K562 (cell line): ENCODE measurements around the gene TBC1D2. TPM values are rescaled to one million over a fixed set of nuclear protein-coding genes. Genes with fewer than 3 reads are reported as not detected.
A peak's percentile ranks its signal among the peaks of the same experiment; 100 is the strongest.

Source experiments
- ARID1B ChIP-seq: fragments of 450-650 bp; IDR thresholded peaks from 2 replicates; pipeline ENCODE4 v1.6.1; 2016; ENCODE audit warnings: antibody characterized with exemption, mild to moderate bottlenecking, inconsistent platforms
- BACH1 ChIP-seq: fragments of 200-800 bp; sonication (Bioruptor generic); IDR thresholded peaks from 2 replicates; pipeline ENCODE4 v1.6.1; 2016; ENCODE audit warnings: missing genetic modification characterization, missing compliant biosample characterization
- CREB1 ChIP-seq, 2 experiments: sonication (generic) in 1 of 2; formaldehyde crosslinking in 1 of 2; IDR thresholded peaks; 2 replicates each; pipeline versions ENCODE4 v1.6.1 to v1.8.0; 2012 to 2022; ENCODE audit warnings: inconsistent platforms in 1 of 2, mild to moderate bottlenecking in 1 of 2, missing genetic modification reagents in 1 of 2, moderate library complexity in 1 of 2
- CUX1 ChIP-seq: fragments of 200-800 bp; sonication (Bioruptor generic); IDR thresholded peaks from 2 replicates; pipeline ENCODE4 v1.6.1; 2016; ENCODE audit warnings: missing genetic modification characterization, missing compliant biosample characterization
- EGR1 ChIP-seq: fragments of 450-650 bp; conservative IDR thresholded peaks from 2 replicates; pipeline ENCODE4 v1.6.1; 2017; ENCODE audit warnings: mild to moderate bottlenecking
- ERF ChIP-seq: fragments of 450-650 bp; formaldehyde crosslinking; IDR thresholded peaks from 2 replicates; pipeline ENCODE4 v1.4.0; 2020; ENCODE audit warnings: mild to moderate bottlenecking, mixed read lengths
- ETV6 ChIP-seq, 3 experiments: fragments of 150-350 bp in 1 of 3; sonication (generic) in 1 of 3; formaldehyde crosslinking in 1 of 3; IDR thresholded peaks; 2 replicates each; pipeline versions ENCODE4 v1.6.1 to v1.8.0; 2014 to 2022; ENCODE audit warnings: borderline replicate concordance in 2 of 3, low read depth in 2 of 3, antibody characterized with exemption in 1 of 3, low read length in 1 of 3, mild to moderate bottlenecking in 1 of 3, missing genetic modification reagents in 1 of 3
- EWSR1 ChIP-seq: fragments of 450-650 bp; IDR thresholded peaks from 2 replicates; pipeline ENCODE4 v1.6.1; 2018; ENCODE audit warnings: borderline replicate concordance, mild to moderate bottlenecking, low read depth, moderate library complexity; ENCODE audit not compliant: partially characterized antibody
- GATAD2A ChIP-seq: fragments of 450-650 bp; IDR thresholded peaks from 2 replicates; pipeline ENCODE4 v1.6.1; 2017
- HCFC1 ChIP-seq: IDR thresholded peaks from 2 replicates; pipeline ENCODE4 v1.6.1; 2012; ENCODE audit warnings: low read depth, low read length, improper control_type of control experiment
- HDAC3 ChIP-seq: fragments of 450-650 bp; IDR thresholded peaks from 2 replicates; pipeline ENCODE4 v1.6.1; 2018; ENCODE audit warnings: borderline replicate concordance, mild to moderate bottlenecking, moderate library complexity; ENCODE audit not compliant: partially characterized antibody
- HMG20B ChIP-seq: fragments of 250-450 bp; sonication (Bioruptor Pico); IDR thresholded peaks from 2 replicates; pipeline ENCODE4 v1.5.0; 2021; ENCODE audit warnings: mild to moderate bottlenecking
- KDM2B ChIP-seq: fragments of 250-450 bp; sonication (Bioruptor Pico); IDR thresholded peaks from 2 replicates; pipeline ENCODE4 v1.8.0; 2021; ENCODE audit warnings: mild to moderate bottlenecking, moderate library complexity
- MIER1 ChIP-seq: fragments of 450-650 bp; IDR thresholded peaks from 2 replicates; pipeline ENCODE4 v1.6.1; 2016; ENCODE audit warnings: antibody characterized with exemption, mild to moderate bottlenecking, low read depth
- PKNOX1 ChIP-seq: fragments of 450-650 bp; IDR thresholded peaks from 2 replicates; pipeline ENCODE4 v1.6.1; 2016
- SIN3B ChIP-seq: fragments of 450-650 bp; IDR thresholded peaks from 2 replicates; pipeline ENCODE4 v1.6.1; 2017; ENCODE audit warnings: low read depth, mild to moderate bottlenecking, moderate library complexity
- SMARCE1 ChIP-seq: fragments of 450-650 bp; IDR thresholded peaks from 2 replicates; pipeline ENCODE4 v1.7.1; 2016; ENCODE audit warnings: mild to moderate bottlenecking
- TAF7 ChIP-seq: fragments of 450-650 bp; IDR thresholded peaks from 2 replicates; pipeline ENCODE4 v1.6.1; 2016; ENCODE audit warnings: missing genetic modification characterization, missing compliant biosample characterization
- ZNF146 ChIP-seq: IDR thresholded peaks from one replicate; pipeline ENCODE4 v1.6.1; 2018; ENCODE audit warnings: missing compliant biosample characterization; ENCODE audit not compliant: unreplicated experiment
- ZNF212 ChIP-seq: fragments of 450-650 bp; formaldehyde crosslinking; IDR thresholded peaks from 2 replicates; pipeline ENCODE4 v1.4.0; 2020; ENCODE audit warnings: mild to moderate bottlenecking
- ZNF717 ChIP-seq: fragments of 250-450 bp; sonication (Bioruptor Pico); IDR thresholded peaks from 2 replicates; pipeline ENCODE4 v1.5.0; 2021
- polyA plus RNA-seq, 8 experiments: library from polyadenylated mRNA; depleted of rRNA in 4 of 8; stranded (reverse) in 5 of 8; unstranded in 3 of 8; fragments of >200 nt; fragmentation: Nextera tagmentation in 2 of 8; fragmentation: Illumina TruSeq in 1 of 8; extraction: Ambion mirVana in 2 of 8; extraction: Trizol in 1 of 8; gene quantifications; 2 replicates each; pipeline versions ENCODE4 v1.2.1 to v1.2.3, GENCODE V29; 2011 to 2014; ENCODE audit warnings: inconsistent platforms in 1 of 8, missing spikeins in 1 of 8
- total RNA-seq, 7 experiments: library from RNA; depleted of rRNA in 6 of 7; stranded (reverse); fragments of >200 nt in 6 of 7; fragmentation: Illumina TruSeq in 2 of 7; extraction: Trizol in 2 of 7; gene quantifications; 2 replicates each; pipeline versions ENCODE4 v1.2.1 to v1.2.3, GENCODE V29; 2011 to 2021; ENCODE audit warnings: low replicate concordance in 1 of 7
- TF ChIP-seq, protein P1 (sequence below), 2 experiments: fragments of 250-450 bp in 1 of 2; fragments of 450-650 bp in 1 of 2; sonication (Bioruptor Pico) in 1 of 2; IDR thresholded peaks; 2 replicates each; pipeline versions ENCODE4 v1.6.1 to v1.8.0; 2016 to 2021; ENCODE audit warnings: mild to moderate bottlenecking in 2 of 2, moderate library complexity in 2 of 2, missing compliant biosample characterization in 1 of 2, missing genetic modification characterization in 1 of 2

The TBC1D2 gene
- total and polyA plus RNA-seq, 9 of the 15 experiments (the other 6 are each of a cell fraction or from before 2014, with no cell fraction given) = 0.10 to 7.0 (median 2.5) TPM

- TF ChIP-seq, protein P1, sequence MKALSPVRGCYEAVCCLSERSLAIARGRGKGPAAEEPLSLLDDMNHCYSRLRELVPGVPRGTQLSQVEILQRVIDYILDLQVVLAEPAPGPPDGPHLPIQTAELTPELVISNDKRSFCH (CRISPR knock-in tag; IDR thresholded peaks at IDR 0.05) = no peak
- TF ChIP-seq, protein P1 (tag; IDR thresholded peaks at IDR 0.05) = no peak
- TF ChIP-seq ZNF146 (CRISPR knock-in tag) (no peak), HCFC1 (no peak), ARID1B (peak; percentile 71), SMARCE1 (peak; percentile 52), GATAD2A (no peak), EWSR1 (no peak), CREB1 (IDR thresholded peaks at IDR 0.05) (no peak), CREB1 (CRISPR knock-in tag; IDR thresholded peaks at IDR 0.05) (no peak), ZNF212 (CRISPR knock-in tag) (no peak), MIER1 (no peak), PKNOX1 (0 out of 2 replicates have a peak, but pooled peaks have one; percentile 35), BACH1 (tag) (no peak; the same call in 1 of the 2 replicates), ERF (CRISPR knock-in tag) (no peak), EGR1 (peak; percentile 14; the same call in 1 of the 2 replicates), CUX1 (CRISPR knock-in tag) (no peak; the same call in 1 of the 2 replicates), ZNF717 (CRISPR knock-in tag) (no peak), TAF7 (tag) (no peak), SIN3B (peak; percentile 8; the same call in 1 of the 2 replicates), KDM2B (CRISPR knock-in tag) (no peak), ETV6 (IDR thresholded peaks at IDR 0.05; ENCODE audit: borderline replicate concordance in 1 of 2, low read depth in 2 of 2, low read length in 1 of 2) (0 out of 4 replicates have a peak, but pooled peaks of 1 of the 2 experiments have one; percentile 32), ETV6 (CRISPR knock-in tag; IDR thresholded peaks at IDR 0.05; ENCODE audit: borderline replicate concordance) (no peak), HMG20B (CRISPR knock-in tag) (no peak), HDAC3 (no peak)
Measured at GRCh38 chr9:98248737-98249474, 6.5 kb downstream of the TBC1D2 start (continued).
